ENCODE measurements around the gene PLCL2.

Gene PLCL2

GRCh38 chr3:16838561-16838960, 46.2 kb upstream of the PLCL2 start:
- H3K9me3 ChIP-seq (ENCODE audit: insufficient read depth, low read length, severe bottlenecking): no peaks in the 10 kb centered on the region
- no peaks in the 10 kb centered on the region for H4K20me1 ChIP-seq (ENCODE audit: insufficient read depth, low read length)
- no peak overlapping the region for H2AFZ ChIP-seq (ENCODE audit: low read depth, low read length)
- no peak for TF ChIP-seq EZH2 (IDR thresholded peaks at IDR 0.05; ENCODE audit: borderline replicate concordance, low read depth, low read length, severe bottlenecking)
- TF ChIP-seq CTCF (IDR thresholded peaks at IDR 0.05; ENCODE audit: borderline replicate concordance, extremely low read depth, low read length, poor library complexity, severe bottlenecking): no peak
- H3K36me3 ChIP-seq (ENCODE audit: insufficient read depth, low read length): no peaks in the 10 kb centered on the region
- H3K9ac ChIP-seq (ENCODE audit: low read depth, low read length): no peak overlapping the region
- ATAC-seq (ENCODE audit: insufficient read depth, low read depth) (no peak), DNase-seq (no peak)
- no peaks in the 10 kb centered on the region for H3K27me3 ChIP-seq (ENCODE audit: insufficient read depth, low read length, poor library complexity)
- H3K4me1 ChIP-seq (ENCODE audit: insufficient read depth, low read length): peaks cover 22% of the 10 kb centered on the region
- no peaks in the 10 kb centered on the region for H3K79me2 ChIP-seq (ENCODE audit: insufficient read depth, low read length)
- H3K27ac ChIP-seq (ENCODE audit: low read length): no peak overlapping the region
- H3K4me3 ChIP-seq (ENCODE audit: low read depth in 1 of 2, low read length in 2 of 2): no peak overlapping the region
- H3K4me2 ChIP-seq (ENCODE audit: insufficient read depth, low read length): no peak overlapping the region

- H3K9ac ChIP-seq (ENCODE audit: low read depth, low read length): no peak overlapping the region
- H3K27me3 ChIP-seq (ENCODE audit: insufficient read depth, low read length, poor library complexity): no peaks in the 10 kb centered on the region
- no peak for DNase-seq
- no peak overlapping the region for H3K4me3 ChIP-seq (ENCODE audit: low read depth in 1 of 2, low read length in 2 of 2)
- TF ChIP-seq EZH2 (IDR thresholded peaks at IDR 0.05; ENCODE audit: borderline replicate concordance, low read depth, low read length, severe bottlenecking) (no peak), CTCF (IDR thresholded peaks at IDR 0.05; ENCODE audit: borderline replicate concordance, extremely low read depth, low read length, poor library complexity, severe bottlenecking) (no peak)
- H3K36me3 ChIP-seq (ENCODE audit: insufficient read depth, low read length): no peaks in the 10 kb centered on the region
- H3K79me2 ChIP-seq (ENCODE audit: insufficient read depth, low read length): no peaks in the 10 kb centered on the region
- no peaks in the 10 kb centered on the region for H3K9me3 ChIP-seq (ENCODE audit: insufficient read depth, low read length, severe bottlenecking)
- H4K20me1 ChIP-seq (ENCODE audit: insufficient read depth, low read length): no peaks in the 10 kb centered on the region
- no peak overlapping the region for H2AFZ ChIP-seq (ENCODE audit: low read depth, low read length)
- ATAC-seq (ENCODE audit: insufficient read depth, low read depth): no peak
- no peak overlapping the region for H3K4me2 ChIP-seq (ENCODE audit: insufficient read depth, low read length)
- H3K27ac ChIP-seq (ENCODE audit: low read length): no peak overlapping the region
- peaks cover 22% of the 10 kb centered on the region for H3K4me1 ChIP-seq (ENCODE audit: insufficient read depth, low read length)
Observed at GRCh38 chr3:16839271-16840100, 45.3 kb upstream of the PLCL2 start.

GRCh38 chr3:16840101-16840424, 44.7 kb upstream of the PLCL2 start:
- TF ChIP-seq EZH2 (IDR thresholded peaks at IDR 0.05; ENCODE audit: borderline replicate concordance, low read depth, low read length, severe bottlenecking): no peak
- TF ChIP-seq CTCF (IDR thresholded peaks at IDR 0.05; ENCODE audit: borderline replicate concordance, extremely low read depth, low read length, poor library complexity, severe bottlenecking): no peak
- Histone ChIP-seq H3K27me3 (ENCODE audit: insufficient read depth, low read length, poor library complexity) (no peaks in the 10 kb centered on the region), H3K9ac (ENCODE audit: low read depth, low read length) (no peak overlapping the region), H2AFZ (ENCODE audit: low read depth, low read length) (no peak overlapping the region), H3K36me3 (ENCODE audit: insufficient read depth, low read length) (no peaks in the 10 kb centered on the region), H3K9me3 (ENCODE audit: insufficient read depth, low read length, severe bottlenecking) (no peaks in the 10 kb centered on the region), H3K4me2 (ENCODE audit: insufficient read depth, low read length) (no peak overlapping the region), H3K27ac (ENCODE audit: low read length) (no peak overlapping the region), H4K20me1 (ENCODE audit: insufficient read depth, low read length) (no peaks in the 10 kb centered on the region), H3K4me1 (ENCODE audit: insufficient read depth, low read length) (peaks cover 22% of the 10 kb centered on the region), H3K79me2 (ENCODE audit: insufficient read depth, low read length) (no peaks in the 10 kb centered on the region), H3K4me3 (ENCODE audit: low read depth in 1 of 2, low read length in 2 of 2) (no peak overlapping the region)
- DNase-seq (no peak), ATAC-seq (ENCODE audit: insufficient read depth, low read depth) (no peak)

All from DND-41 (cell line).